ENCODE measurements around the gene STK4.

DNA sequence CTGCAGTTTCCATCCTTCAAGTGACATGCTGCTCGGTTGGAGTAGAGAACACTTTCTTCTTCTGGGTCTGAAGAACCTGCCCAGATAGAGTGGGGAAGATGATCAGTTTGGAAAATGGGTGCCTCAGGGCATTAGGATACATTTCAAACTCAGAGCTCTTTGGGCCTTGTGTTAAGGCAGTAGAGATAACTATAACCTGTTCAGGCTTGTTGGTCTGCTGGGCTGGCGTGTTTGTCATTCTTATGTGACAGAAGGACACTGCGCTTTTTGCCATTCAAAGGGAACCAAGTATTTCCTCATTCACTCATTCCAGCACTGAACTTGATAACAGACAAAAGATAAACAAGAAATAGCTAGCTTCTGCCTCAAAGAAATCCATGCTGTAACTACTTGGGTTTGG, 9.9 kb upstream of the STK4 start:
- TF ChIP-seq CTCF (IDR thresholded peaks at IDR 0.05) (no peak), POLR2AphosphoS5 (IDR thresholded peaks at IDR 0.05) (no peak), POLR2A (IDR thresholded peaks at IDR 0.05) (no peak), EP300 (IDR thresholded peaks at IDR 0.05) (no peak)

All from gastroesophageal sphincter (tissue), 3 donors.